ENCODE measurements around the gene PAIP1. TPM values are rescaled to one million over a fixed set of nuclear protein-coding genes. Genes with fewer than 3 reads are reported as not detected.
A peak's percentile ranks its signal among the peaks of the same experiment; 100 is the strongest.
"Not testable (repeated sequence)": the region's sequence is repeated elsewhere in the genome, so short reads cannot be mapped to it uniquely, and the experiment has no call there.

Gene PAIP1
- total RNA-seq, 1 donor from 2014 or later, result 179 TPM

DNA sequence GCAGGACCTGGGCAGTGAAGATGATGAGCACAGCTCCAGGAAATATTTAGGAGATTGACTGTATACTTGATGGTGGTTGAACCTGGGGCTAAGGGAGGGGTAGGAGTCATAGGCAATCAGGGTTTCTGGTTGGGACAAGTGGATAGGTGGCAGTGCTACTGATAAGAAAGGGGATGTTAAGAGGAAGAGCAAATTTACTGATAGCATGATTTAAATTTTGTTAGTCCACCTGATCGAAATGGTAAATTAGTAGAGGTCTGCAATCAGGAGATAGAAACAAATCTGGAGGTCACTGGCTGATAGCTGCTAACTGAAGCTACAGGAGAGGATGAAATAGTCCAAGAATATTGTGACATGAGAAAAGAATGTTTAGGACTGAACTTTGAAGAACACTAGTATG, 36.3 kb downstream of the PAIP1 start:
- H3K27me3 ChIP-seq (ENCODE audit: control insufficient read depth, insufficient read depth, low read length), result no peaks in the 10 kb centered on the region
- no peak for DNase-seq (ENCODE audit: low read depth)
- TF ChIP-seq, protein P1, sequence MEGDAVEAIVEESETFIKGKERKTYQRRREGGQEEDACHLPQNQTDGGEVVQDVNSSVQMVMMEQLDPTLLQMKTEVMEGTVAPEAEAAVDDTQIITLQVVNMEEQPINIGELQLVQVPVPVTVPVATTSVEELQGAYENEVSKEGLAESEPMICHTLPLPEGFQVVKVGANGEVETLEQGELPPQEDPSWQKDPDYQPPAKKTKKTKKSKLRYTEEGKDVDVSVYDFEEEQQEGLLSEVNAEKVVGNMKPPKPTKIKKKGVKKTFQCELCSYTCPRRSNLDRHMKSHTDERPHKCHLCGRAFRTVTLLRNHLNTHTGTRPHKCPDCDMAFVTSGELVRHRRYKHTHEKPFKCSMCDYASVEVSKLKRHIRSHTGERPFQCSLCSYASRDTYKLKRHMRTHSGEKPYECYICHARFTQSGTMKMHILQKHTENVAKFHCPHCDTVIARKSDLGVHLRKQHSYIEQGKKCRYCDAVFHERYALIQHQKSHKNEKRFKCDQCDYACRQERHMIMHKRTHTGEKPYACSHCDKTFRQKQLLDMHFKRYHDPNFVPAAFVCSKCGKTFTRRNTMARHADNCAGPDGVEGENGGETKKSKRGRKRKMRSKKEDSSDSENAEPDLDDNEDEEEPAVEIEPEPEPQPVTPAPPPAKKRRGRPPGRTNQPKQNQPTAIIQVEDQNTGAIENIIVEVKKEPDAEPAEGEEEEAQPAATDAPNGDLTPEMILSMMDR (IDR thresholded peaks at IDR 0.05; ENCODE audit: insufficient read depth, low read length, poor library complexity, severe bottlenecking), result no peak
- no peak overlapping the region for H3K4me3 ChIP-seq (ENCODE audit: low read depth, low read length)
- no peaks in the 10 kb centered on the region for H3K36me3 ChIP-seq (ENCODE audit: control insufficient read depth, insufficient read depth, low read length)

DNA sequence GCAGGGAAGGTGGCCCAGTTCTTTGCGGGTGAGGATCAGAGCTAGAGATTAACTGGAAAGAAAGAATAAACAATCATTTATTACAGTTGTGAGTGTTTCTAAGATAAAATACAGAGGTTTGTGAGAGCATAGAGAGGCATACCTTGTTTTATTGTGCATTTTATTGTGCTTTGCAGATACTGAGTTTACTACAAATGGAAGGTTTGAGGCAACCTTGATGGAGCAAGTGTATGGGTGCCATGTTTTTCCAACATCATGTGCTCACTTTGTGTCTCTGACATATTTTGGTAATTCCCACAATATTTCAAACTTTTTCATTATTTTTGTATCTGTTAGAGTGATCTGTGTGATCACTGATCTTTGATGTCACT, 41.2 kb downstream of the PAIP1 start:
- Histone ChIP-seq H3K4me3 (ENCODE audit: low read depth, low read length) (peak overlapping the region; percentile 62), H3K27me3 (ENCODE audit: control insufficient read depth, insufficient read depth, low read length) (no peaks in the 10 kb centered on the region), H3K36me3 (ENCODE audit: control insufficient read depth, insufficient read depth, low read length) (no peaks in the 10 kb centered on the region)
- TF ChIP-seq, protein P1 (IDR thresholded peaks at IDR 0.05; ENCODE audit: insufficient read depth, low read length, poor library complexity, severe bottlenecking), result no peak
- DNase-seq (ENCODE audit: low read depth), result no peak

DNA sequence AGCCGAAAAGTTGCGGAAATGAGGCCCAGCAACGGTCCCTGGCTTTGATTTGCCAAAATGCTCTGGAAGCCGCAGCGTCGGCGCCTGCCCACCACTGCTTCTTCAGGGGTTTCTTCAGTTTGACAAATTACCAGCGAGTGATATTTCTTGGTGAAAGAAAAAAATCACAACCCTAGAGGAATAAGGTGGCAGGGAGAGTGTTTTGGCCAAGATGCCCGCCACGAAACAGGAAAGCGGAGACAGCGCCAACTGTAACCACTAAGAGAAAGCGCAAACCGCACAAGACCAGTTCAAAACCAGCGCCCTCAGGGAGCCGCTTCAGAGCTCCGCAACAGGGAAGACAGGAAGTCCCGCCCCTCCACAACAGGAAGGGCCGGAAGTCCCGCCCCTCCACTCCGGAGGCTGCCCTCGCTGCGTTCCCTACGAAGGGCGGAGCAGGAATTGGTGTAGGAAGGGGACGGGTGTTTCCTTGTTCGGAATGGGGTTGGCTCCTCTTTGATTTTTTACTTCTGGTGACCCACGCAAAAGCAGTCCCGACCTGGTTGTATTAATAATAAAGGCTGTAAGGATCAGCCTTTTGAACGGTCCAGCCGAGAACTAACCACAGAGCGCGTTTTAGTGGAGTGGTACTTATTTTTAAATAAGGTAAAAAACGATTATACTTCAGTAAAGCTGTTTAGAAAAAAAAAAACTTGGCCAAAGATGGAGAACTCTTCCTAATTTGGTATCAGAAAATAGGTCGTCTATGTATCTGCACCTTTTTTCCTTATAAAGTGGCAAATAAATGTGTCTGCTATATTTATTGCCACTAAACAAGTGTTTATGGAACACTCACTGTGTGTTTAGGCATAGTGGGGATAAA, 41.8 kb downstream of the PAIP1 start, which contains the start of gene C5orf34:
TSS of gene C5orf34 (minus strand) at position 333 of the 862 bp plus-strand sequence. CDS start 5,809 bp downstream, outside the sequence.
- no peaks in the 10 kb centered on the region for H3K27me3 ChIP-seq (ENCODE audit: control insufficient read depth, insufficient read depth, low read length)
- peak; percentile 86 for DNase-seq (ENCODE audit: low read depth)
- H3K4me3 ChIP-seq (ENCODE audit: low read depth, low read length), result peak within 1 kb of the TSS; percentile 62
- TF ChIP-seq, protein P1 (IDR thresholded peaks at IDR 0.05; ENCODE audit: insufficient read depth, low read length, poor library complexity, severe bottlenecking), result no peak
- H3K36me3 ChIP-seq (ENCODE audit: control insufficient read depth, insufficient read depth, low read length), result no peaks in the 10 kb centered on the region

DNA sequence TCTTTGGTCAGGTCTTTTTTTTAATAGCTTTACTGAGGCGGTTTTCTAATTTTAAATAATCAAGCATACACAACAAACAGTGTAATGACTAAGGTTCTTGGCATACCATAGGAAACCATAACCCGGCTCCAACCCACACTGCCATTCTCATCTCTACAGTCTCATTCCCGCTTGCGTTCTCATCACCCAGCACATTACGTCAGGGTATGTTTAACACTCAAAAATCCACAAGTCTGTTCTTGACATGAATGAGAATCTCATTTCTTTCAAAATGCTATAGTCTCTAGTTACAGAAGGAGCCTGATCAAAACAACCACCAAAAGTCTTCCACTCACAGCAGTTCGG, 42.4 kb downstream of the PAIP1 start:
- TF ChIP-seq, protein P1 (IDR thresholded peaks at IDR 0.05; ENCODE audit: insufficient read depth, low read length, poor library complexity, severe bottlenecking), result no peak
- peak; percentile 18 for DNase-seq (ENCODE audit: low read depth)
- Histone ChIP-seq H3K27me3 (ENCODE audit: control insufficient read depth, insufficient read depth, low read length) (no peaks in the 10 kb centered on the region), H3K36me3 (ENCODE audit: control insufficient read depth, insufficient read depth, low read length) (no peaks in the 10 kb centered on the region), H3K4me3 (ENCODE audit: low read depth, low read length) (peak overlapping the region; percentile 62)

DNA sequence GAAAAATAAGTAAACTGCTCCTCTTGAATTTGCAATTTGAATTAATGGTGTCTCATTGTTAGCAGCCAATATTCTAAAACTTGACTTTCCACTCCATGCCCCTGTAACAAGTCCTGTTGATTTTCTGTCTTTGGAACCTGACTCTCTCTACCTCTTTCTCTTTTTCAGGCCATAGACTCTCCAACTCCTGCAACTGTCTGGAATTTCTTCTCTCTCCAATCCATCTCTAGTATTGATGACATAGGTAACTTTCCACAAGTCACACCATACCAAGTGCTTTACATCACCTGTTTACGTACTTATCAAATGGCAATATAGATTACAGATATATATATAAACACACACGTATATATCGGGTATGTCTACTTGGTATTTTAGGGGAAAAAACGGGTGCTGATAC, 42.9 kb downstream of the PAIP1 start:
- no peaks in the 10 kb centered on the region for H3K27me3 ChIP-seq (ENCODE audit: control insufficient read depth, insufficient read depth, low read length)
- TF ChIP-seq, protein P1 (IDR thresholded peaks at IDR 0.05; ENCODE audit: insufficient read depth, low read length, poor library complexity, severe bottlenecking), result no peak

DNA sequence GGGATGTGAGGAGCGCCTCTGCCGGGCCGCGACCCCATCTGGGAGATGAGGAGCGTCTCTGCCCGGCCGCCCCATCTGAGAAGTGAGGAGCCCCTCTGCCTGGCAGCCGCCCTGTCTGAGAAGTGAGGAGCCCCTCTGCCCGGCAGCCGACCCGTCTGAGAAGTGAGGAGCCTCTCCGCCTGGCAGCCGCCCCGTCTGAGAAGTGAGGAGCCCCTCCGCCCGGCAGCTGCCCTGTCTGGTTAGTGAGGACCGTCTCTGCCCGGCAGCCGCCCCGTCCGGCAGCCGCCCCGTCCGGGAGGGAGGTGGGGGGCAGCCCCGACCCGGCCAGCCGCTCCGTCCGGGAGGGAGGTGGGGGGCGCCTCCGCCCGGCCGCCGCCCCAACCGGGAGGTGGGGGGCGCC, 45.8 kb downstream of the PAIP1 start:
- H3K27me3 ChIP-seq (ENCODE audit: control insufficient read depth, insufficient read depth, low read length); H3K36me3 ChIP-seq (ENCODE audit: control insufficient read depth, insufficient read depth, low read length); DNase-seq (ENCODE audit: low read depth); H3K4me3 ChIP-seq (ENCODE audit: low read depth, low read length): not testable (repeated sequence)

More for the DNA sequence above, 42.9 kb downstream of the PAIP1 start:
- Histone ChIP-seq H3K4me3 (ENCODE audit: low read depth, low read length) (peak overlapping the region; percentile 62), H3K36me3 (ENCODE audit: control insufficient read depth, insufficient read depth, low read length) (no peaks in the 10 kb centered on the region)
- DNase-seq (ENCODE audit: low read depth), result no peak
